Panc1 (cell line): ENCODE data around the gene SLCO3A1. TPM values are rescaled to one million over a fixed set of nuclear protein-coding genes. Genes with fewer than 3 reads are reported as not detected.

Experiments
- ATAC-seq: fragments of 200-7000 bp; cut with Tn5 transposase; 2 replicates; pipeline ENCODE4 v1.9.1; 2020; ENCODE audit warnings: mild to moderate bottlenecking, moderate library complexity
- BruUV-seq: library from RNA; stranded (reverse); fragments of 400-500 nt; replicated peaks from 2 replicates; lab custom pipeline; 2021; lab: Mats Ljungman, UMichigan
- CTCF ChIA-PET: fragments of 300-600 bp; sonication (Branson Sonifier 250); formaldehyde crosslinking; loops from one replicate; lab custom pipeline; 2022; ENCODE audit warnings: antibody characterized with exemption; lab: Charles Lee
- POLR2A ChIA-PET: fragments of 300-600 bp; sonication (Branson Sonifier 250); formaldehyde crosslinking; loops from one replicate; lab custom pipeline; 2022; ENCODE audit warnings: antibody characterized with exemption; lab: Charles Lee
- DNase-seq: peaks from one replicate; pipeline ENCODE4 v3.0.0-alpha.2; 2010; ENCODE audit warnings: low read depth, low spot score
- H3K27ac ChIP-seq: 2 replicates; pipeline ENCODE4 v1.5.1; 2011; ENCODE audit warnings: mild to moderate bottlenecking, low read length, inconsistent platforms
- H3K27me3 ChIP-seq: fragments of 200-500 bp; sonication (Bioruptor generic); 2 replicates; pipeline ENCODE4 v1.6.0; 2014; ENCODE audit warnings: low read length, inconsistent platforms; ENCODE audit not compliant: control insufficient read depth, insufficient read depth
- H3K36me3 ChIP-seq: fragments of 200-500 bp; sonication (Bioruptor generic); 2 replicates; pipeline ENCODE4 v1.5.1; 2014; ENCODE audit warnings: inconsistent platforms, mild to moderate bottlenecking, low read length, moderate library complexity; ENCODE audit not compliant: control insufficient read depth, insufficient read depth
- H3K4me1 ChIP-seq: 2 replicates; pipeline ENCODE4 v1.5.1; 2011; ENCODE audit warnings: inconsistent platforms, mild to moderate bottlenecking, low read length, moderate library complexity; ENCODE audit not compliant: control insufficient read depth, insufficient read depth
- H3K4me3 ChIP-seq, 2 experiments: 2 replicates each; pipeline ENCODE4 v1.5.1; 2011 to 2012; ENCODE audit warnings: low read depth in 2 of 2, low read length in 2 of 2, mild to moderate bottlenecking in 2 of 2, inconsistent platforms in 1 of 2, moderate library complexity in 1 of 2
- H3K9me3 ChIP-seq: fragments of 200-500 bp; sonication (Bioruptor generic); 2 replicates; pipeline ENCODE4 v1.5.1; 2014; ENCODE audit warnings: low read depth, mild to moderate bottlenecking, inconsistent platforms, low read length, moderate library complexity; ENCODE audit not compliant: control insufficient read depth, insufficient read depth
- CTCF ChIP-seq: fragments of 450-650 bp; IDR thresholded peaks from 2 replicates; pipeline ENCODE4 v1.5.1; 2017; ENCODE audit warnings: mild to moderate bottlenecking
- POLR2AphosphoS5 ChIP-seq: IDR thresholded peaks from 2 replicates; pipeline ENCODE4 v1.6.1; 2012; ENCODE audit warnings: mild to moderate bottlenecking, low read depth, low read length, moderate library complexity
- REST ChIP-seq, 2 experiments: IDR thresholded peaks; 2 replicates each; pipeline ENCODE4 v1.6.1; 2011 to 2012; ENCODE audit warnings: low read depth in 2 of 2, control low read depth in 1 of 2, low read length in 1 of 2, mild to moderate bottlenecking in 1 of 2, moderate library complexity in 1 of 2; ENCODE audit not compliant: insufficient read depth in 1 of 2
- SIN3A ChIP-seq: IDR thresholded peaks from 2 replicates; pipeline ENCODE4 v1.6.1; 2012; ENCODE audit warnings: low read depth, mild to moderate bottlenecking, low read length, moderate library complexity, borderline replicate concordance; ENCODE audit not compliant: insufficient read depth
- TCF7L2 ChIP-seq: IDR thresholded peaks from 2 replicates; pipeline ENCODE4 v1.6.1; 2011; ENCODE audit warnings: mild to moderate bottlenecking, low read depth, low read length, inconsistent platforms
- in situ Hi-C: cut with HindIII; loops from 2 replicates; pipeline ENCODE4 v1.10.0; 2016; ENCODE audit warnings: low sequenced_read_pairs, low pct_unique_long_range_greater_than_20kb
- intact Hi-C: fragments of 100-400 bp; cut with micrococcal nuclease; formaldehyde crosslinking; loops from one replicate; pipeline ENCODE4 v1.10.0; 2022; ENCODE audit not compliant: unreplicated experiment
- total RNA-seq: library from RNA; stranded (reverse); gene quantifications from one replicate; pipeline ENCODE4 v1.2.1, GENCODE V29; 2021; ENCODE audit not compliant: unreplicated experiment

The SLCO3A1 gene
- total RNA-seq, 1 experiment from 2014 or later: 20.6 TPM

- no peaks in the 10 kb centered on the region for H3K4me1 ChIP-seq
These were observed 344.2 kb downstream of the SLCO3A1 start for GRCh38 chr15:92197746-92198145.

GRCh38 chr15:92200891-92201290 lies 347.4 kb downstream of the SLCO3A1 start:
- H3K4me1 ChIP-seq: no peaks in the 10 kb centered on the region
- in situ Hi-C loops: no loop called here
- no peak overlapping the region for H3K27ac ChIP-seq
- ATAC-seq (no peak), DNase-seq (no peak)
- H3K4me3 ChIP-seq: no peak overlapping the region
- no peaks in the 10 kb centered on the region for H3K36me3 ChIP-seq
- BruUV-seq: no TSS peak
- POLR2A ChIA-PET: no interaction called here
- TF ChIP-seq REST (IDR thresholded peaks at IDR 0.05; ENCODE audit: insufficient read depth in 1 of 2, low read depth in 2 of 2, low read length in 1 of 2): no peak
- no peak for TF ChIP-seq TCF7L2
- TF ChIP-seq CTCF: no peak
- TF ChIP-seq SIN3A: no peak
- no peak for TF ChIP-seq POLR2AphosphoS5
- CTCF ChIA-PET: no interaction called here
- intact Hi-C loops: no loop called here
- H3K9me3 ChIP-seq: no peaks in the 10 kb centered on the region
- no peaks in the 10 kb centered on the region for H3K27me3 ChIP-seq

More at GRCh38 chr15:92197746-92198145, 344.2 kb downstream of the SLCO3A1 start:
- in situ Hi-C loops: no loop called here
- H3K4me3 ChIP-seq: no peak overlapping the region
- no peaks in the 10 kb centered on the region for H3K27me3 ChIP-seq
- intact Hi-C loops: no loop called here
- no peak overlapping the region for H3K27ac ChIP-seq
- DNase-seq (no peak), ATAC-seq (no peak)
- TF ChIP-seq POLR2AphosphoS5 (no peak), CTCF (no peak), SIN3A (no peak), TCF7L2 (no peak), REST (IDR thresholded peaks at IDR 0.05; ENCODE audit: insufficient read depth in 1 of 2, low read depth in 2 of 2, low read length in 1 of 2) (no peak)
- POLR2A ChIA-PET: no interaction called here
- no TSS peak for BruUV-seq
- CTCF ChIA-PET: interaction anchor here (0.6 kb wide), 1 partner anchor 101 kb away, joined by 3 read pairs; no protein-coding TSS in a partner anchor
- no peaks in the 10 kb centered on the region for H3K9me3 ChIP-seq
- H3K36me3 ChIP-seq: no peaks in the 10 kb centered on the region
